ENCODE data around the gene RNF20.

GRCh38 chr9:101572316-101572715, 38.7 kb downstream of the RNF20 start:
- TF ChIP-seq RXRA (IDR thresholded peaks at IDR 0.05) (no peak), SP1 (IDR thresholded peaks at IDR 0.05) (no peak)
- TF ChIP-seq, protein P1, sequence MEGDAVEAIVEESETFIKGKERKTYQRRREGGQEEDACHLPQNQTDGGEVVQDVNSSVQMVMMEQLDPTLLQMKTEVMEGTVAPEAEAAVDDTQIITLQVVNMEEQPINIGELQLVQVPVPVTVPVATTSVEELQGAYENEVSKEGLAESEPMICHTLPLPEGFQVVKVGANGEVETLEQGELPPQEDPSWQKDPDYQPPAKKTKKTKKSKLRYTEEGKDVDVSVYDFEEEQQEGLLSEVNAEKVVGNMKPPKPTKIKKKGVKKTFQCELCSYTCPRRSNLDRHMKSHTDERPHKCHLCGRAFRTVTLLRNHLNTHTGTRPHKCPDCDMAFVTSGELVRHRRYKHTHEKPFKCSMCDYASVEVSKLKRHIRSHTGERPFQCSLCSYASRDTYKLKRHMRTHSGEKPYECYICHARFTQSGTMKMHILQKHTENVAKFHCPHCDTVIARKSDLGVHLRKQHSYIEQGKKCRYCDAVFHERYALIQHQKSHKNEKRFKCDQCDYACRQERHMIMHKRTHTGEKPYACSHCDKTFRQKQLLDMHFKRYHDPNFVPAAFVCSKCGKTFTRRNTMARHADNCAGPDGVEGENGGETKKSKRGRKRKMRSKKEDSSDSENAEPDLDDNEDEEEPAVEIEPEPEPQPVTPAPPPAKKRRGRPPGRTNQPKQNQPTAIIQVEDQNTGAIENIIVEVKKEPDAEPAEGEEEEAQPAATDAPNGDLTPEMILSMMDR (IDR thresholded peaks at IDR 0.05; ENCODE audit: low read depth, low read length, missing input control), result no peak
